Head of caudate nucleus (tissue), 42 donors: Measurements from ENCODE around the gene OR1B1.
"Not testable (repeated sequence)": the region's sequence is repeated elsewhere in the genome, so short reads cannot be mapped to it uniquely, and the experiment has no call there.

ENCODE experiments used
- DNase-seq, 42 donors: peaks; one replicate each; pipeline versions ENCODE4 v3.0.0 to v3.0.0-alpha.2; 2020 to 2021; ENCODE audit warnings: mixed read lengths in 7 of 42
- intact Hi-C: fragments of 100-400 bp; cut with DNase I; formaldehyde crosslinking; loops from one replicate; pipeline ENCODE4 v1.15.0; 2022

Gene OR1B1

GRCh38 chr9:122657527-122657926 is at the start of gene OR1B1:
TSS of gene OR1B1 (minus strand) at chr9:122657627.
- intact Hi-C loops, result no loop called here
- DNase-seq, result no peak

DNA sequence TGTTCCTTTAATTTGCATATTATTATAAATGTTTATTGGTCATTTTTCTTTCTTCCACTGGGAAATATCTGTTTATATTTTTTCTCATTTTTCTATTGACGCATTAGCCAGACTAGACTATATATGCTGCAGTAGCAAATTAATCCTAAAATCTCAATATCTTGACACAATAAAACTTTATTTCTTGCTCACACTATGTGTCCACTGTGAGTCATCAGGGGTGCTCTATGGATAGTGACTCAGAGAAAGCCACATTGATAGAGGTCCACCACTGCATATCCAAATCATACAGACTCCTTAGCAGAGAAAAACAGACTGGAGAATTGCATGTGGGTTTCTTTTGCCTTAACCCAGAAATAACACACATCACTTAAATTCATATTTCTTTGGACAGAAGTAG is 38.3 kb upstream of the OR1B1 start:
- no peak for DNase-seq
- intact Hi-C loops, result no loop called here

GRCh38 chr9:122684851-122685250 is 27.4 kb upstream of the OR1B1 start:
- intact Hi-C loops, result no loop called here

GRCh38 chr9:122672481-122672880 is 15.1 kb upstream of the OR1B1 start:
- intact Hi-C loops, result no loop called here
- no peak for DNase-seq

More at GRCh38 chr9:122684851-122685250, 27.4 kb upstream of the OR1B1 start:
- no peak for DNase-seq

DNA sequence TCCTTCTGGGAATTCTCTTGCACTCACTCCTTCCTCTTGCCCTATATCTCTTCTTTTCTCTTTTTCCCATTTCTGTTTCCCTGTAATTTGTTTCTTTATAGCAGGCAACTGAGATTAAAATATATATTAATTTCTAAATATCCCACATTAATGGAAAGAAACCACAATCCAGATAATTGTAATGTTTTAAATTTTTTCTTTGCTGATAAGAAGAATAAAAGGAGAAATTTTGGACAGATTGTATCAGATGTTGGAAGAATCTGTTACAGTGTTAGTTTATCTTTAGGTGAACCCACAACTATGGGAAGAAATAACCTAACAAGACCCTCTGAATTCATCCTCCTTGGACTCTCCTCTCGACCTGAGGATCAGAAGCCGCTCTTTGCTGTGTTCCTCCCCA is 4.0 kb upstream of the OR1B1 start, which contains the start of gene OR1L1:
Gene OR1L1 (plus strand): TSS at position 301 of the 400 bp plus-strand sequence. CDS start 0 bp downstream, at position 301.
- intact Hi-C loops, result no loop called here

GRCh38 chr9:122656378-122656777 is 1.0 kb downstream of the OR1B1 start:
- intact Hi-C loops, result no loop called here
- no peak for DNase-seq

More for the DNA sequence above, 4.0 kb upstream of the OR1B1 start, which contains the start of gene OR1L1:
- DNase-seq, result no peak

- intact Hi-C loops, result no loop called here
- no peak for DNase-seq
These were observed 15.2 kb downstream of the OR1B1 start for GRCh38 chr9:122642226-122642625.

- intact Hi-C loops, result no loop called here
- no peak for DNase-seq
These were observed 37.4 kb downstream of the OR1B1 start for GRCh38 chr9:122619996-122620395.

DNA sequence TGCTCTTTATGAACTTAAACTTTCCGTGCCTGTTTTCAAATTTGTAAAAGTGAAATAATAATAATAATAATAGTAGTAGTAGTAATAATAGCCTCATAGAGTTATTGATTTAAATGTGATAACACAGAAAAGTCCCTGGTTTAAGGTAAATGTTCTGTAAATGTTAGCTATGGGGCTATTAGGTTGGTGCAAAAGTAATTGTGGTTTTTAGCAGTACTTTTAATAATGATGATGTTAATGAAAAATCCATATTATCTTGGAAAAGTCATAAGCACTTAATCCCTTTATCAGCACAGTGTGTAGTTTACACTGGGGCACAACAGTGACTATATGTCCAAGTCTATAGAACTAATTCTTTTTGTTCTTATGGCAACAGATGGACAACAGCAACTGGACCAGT is 43.1 kb downstream of the OR1B1 start, which contains the start of gene OR1Q1:
Gene OR1Q1 (plus strand): TSS at position 377 of the 400 bp plus-strand sequence. CDS start 0 bp downstream, at position 377.
- intact Hi-C loops, result no loop called here
- DNase-seq, result no peak

- DNase-seq, result no peak
- intact Hi-C loops, result no loop called here
These were observed 47.6 kb downstream of the OR1B1 start for GRCh38 chr9:122609804-122610203.

DNA sequence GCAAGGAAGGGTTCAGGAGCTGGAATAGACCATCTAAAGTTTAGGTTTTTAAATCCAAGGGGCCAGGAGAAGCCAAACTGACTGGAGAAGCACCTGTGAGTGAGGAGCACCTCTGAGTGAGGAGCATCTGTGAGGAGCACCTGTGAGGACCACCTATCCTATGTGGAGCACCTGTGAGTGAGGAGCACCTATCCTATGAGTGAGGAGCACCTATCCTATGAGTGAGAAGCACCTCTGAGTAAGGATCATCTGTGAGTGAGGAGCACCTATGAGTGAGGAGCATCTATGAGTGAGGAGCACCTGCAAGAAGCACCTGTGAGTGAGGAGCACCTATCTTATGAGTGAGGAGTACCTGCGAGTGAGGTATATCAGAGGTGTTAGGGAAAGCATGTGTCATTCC is 50.8 kb downstream of the OR1B1 start:
- intact Hi-C loops, result no loop called here

GRCh38 chr9:122605691-122606090 is 51.7 kb downstream of the OR1B1 start:
- no peak for DNase-seq
- intact Hi-C loops, result no loop called here

More for the DNA sequence above, 50.8 kb downstream of the OR1B1 start:
- no peak for DNase-seq

DNA sequence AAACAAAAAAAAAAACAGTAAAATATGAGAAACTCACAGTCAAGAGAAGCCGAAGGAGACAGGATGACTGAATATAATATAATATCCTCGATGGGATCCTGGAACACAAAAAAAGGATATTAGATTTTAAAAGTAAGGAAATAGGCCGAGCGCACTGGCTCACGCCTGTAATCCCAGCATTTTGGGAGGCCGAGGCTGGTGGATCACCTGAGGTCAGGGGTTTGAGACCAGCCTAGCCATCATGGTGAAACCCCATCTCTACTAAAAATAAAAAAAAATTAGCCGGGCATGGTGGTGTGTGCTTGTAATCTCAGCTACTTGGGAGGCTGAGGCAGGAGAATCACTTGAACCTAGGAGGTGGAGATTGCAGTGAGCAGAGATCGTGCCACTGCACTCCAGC is 74.1 kb downstream of the OR1B1 start, which contains the start of gene OR1L8:
Gene OR1L8 (minus strand): TSS at position 101 of the 400 bp plus-strand sequence. CDS start 14,907 bp downstream, outside the sequence.
- DNase-seq, intact Hi-C loops: not testable (repeated sequence)

DNA sequence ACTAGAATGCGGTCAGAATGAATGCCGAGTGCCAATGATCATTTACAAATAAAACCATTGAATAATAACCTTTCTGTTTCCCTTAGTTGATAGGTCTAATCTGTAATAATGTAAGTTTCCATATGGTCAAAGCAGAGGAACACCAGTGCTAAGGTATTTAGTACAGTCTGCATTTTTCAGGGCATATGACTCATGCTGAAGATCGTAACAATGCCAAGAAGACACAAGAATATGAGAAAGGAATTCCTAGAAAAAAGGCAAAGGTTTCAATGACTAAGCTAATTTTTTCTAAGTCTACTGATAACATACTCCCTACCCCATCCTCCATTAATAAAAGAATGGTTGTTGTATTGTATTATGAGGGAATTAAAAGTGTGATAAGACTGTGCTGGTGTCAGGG is 77.1 kb downstream of the OR1B1 start:
- no peak for DNase-seq
- intact Hi-C loops, result no loop called here

DNA sequence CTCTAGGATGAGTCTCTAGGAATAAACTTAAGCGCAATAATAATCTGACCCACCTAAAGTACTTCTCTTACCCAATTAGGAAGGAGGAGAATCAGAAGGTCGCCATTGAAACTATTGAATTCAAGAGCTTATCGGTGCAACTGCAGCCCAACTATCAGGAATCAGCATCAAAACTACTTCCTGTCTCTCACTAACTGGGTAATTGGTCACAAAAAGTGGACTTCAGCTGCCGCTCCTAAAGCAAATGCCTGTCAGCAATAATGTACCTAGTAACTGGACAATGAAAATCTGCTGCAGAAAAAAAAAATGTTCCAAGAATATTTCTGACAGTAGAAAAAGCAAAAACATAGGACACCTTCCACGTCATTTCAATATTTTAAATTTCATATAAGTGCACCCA is 77.6 kb downstream of the OR1B1 start:
- intact Hi-C loops, result no loop called here
- DNase-seq, result no peak
